K562 (cell line): ENCODE data around the gene FMO1.
A peak's percentile ranks its signal among the peaks of the same experiment; 100 is the strongest.

Experiments used
- FOS ChIP-seq: IDR thresholded peaks from 3 replicates; pipeline ENCODE4 v1.6.1; 2011; ENCODE audit not compliant: insufficient read length; ENCODE audit errors: extremely low read depth
- GTF2B ChIP-seq: IDR thresholded peaks from 2 replicates; pipeline ENCODE4 v1.6.1; 2011; ENCODE audit not compliant: insufficient read length; ENCODE audit errors: extremely low read depth
- HMBOX1 ChIP-seq: sonication (generic); IDR thresholded peaks from 2 replicates; pipeline ENCODE4 v1.6.1; 2016
- PHF20 ChIP-seq: fragments of 450-650 bp; IDR thresholded peaks from 2 replicates; pipeline ENCODE4 v1.6.1; 2018; ENCODE audit not compliant: partially characterized antibody
- RAD21 ChIP-seq, 2 experiments: fragments of 250-450 bp in 1 of 2; fragments of 450-650 bp in 1 of 2; sonication (Bioruptor Pico) in 1 of 2; formaldehyde crosslinking in 1 of 2; IDR thresholded peaks in 1 of 2; conservative IDR thresholded peaks in 1 of 2; 2 replicates each; pipeline versions ENCODE4 v1.4.0 to v1.8.0; 2020 to 2022; ENCODE audit warnings: mild to moderate bottlenecking in 2 of 2, moderate library complexity in 1 of 2
- TF ChIP-seq, protein P1 (sequence below): sonication (generic); formaldehyde crosslinking; IDR thresholded peaks from 2 replicates; pipeline ENCODE4 v1.8.1; 2022; ENCODE audit warnings: missing genetic modification reagents
- TF ChIP-seq, protein P2 (sequence below): fragments of 150-350 bp; conservative IDR thresholded peaks from 2 replicates; pipeline ENCODE4 v1.6.1; 2014; ENCODE audit warnings: low read length

DNA sequence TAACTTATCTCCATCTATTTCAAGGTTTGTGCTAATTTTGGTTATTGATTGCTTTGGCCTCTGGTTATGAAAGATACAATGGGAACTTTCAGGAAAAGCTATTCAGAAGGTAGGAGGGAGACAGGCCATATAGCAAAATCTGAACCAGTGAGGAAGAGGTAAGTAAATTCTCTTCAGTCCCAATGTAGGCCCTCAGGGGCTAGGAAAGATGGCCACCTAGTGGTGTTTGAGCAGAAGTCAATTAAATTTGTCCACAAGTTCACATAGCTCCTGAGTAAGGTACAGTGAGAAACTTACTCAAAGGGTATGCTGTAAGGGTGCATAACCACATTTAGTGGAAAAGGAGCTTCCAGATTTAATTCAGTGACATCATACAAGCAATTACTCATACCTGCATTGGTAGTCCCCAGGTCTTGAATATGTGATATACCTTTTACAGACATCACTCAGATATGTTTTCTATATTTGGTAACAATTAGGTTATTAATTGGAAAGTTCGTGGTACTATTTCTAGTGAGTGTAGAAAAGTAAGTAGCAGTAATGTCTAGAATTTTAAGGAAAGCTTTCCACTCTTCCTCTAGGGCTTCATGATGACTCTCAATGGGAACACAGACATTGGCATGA, 21.4 kb upstream of the FMO1 start:
- TF ChIP-seq, protein P1, sequence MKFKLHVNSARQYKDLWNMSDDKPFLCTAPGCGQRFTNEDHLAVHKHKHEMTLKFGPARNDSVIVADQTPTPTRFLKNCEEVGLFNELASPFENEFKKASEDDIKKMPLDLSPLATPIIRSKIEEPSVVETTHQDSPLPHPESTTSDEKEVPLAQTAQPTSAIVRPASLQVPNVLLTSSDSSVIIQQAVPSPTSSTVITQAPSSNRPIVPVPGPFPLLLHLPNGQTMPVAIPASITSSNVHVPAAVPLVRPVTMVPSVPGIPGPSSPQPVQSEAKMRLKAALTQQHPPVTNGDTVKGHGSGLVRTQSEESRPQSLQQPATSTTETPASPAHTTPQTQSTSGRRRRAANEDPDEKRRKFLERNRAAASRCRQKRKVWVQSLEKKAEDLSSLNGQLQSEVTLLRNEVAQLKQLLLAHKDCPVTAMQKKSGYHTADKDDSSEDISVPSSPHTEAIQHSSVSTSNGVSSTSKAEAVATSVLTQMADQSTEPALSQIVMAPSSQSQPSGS (CRISPR knock-in tag), result no peak
- TF ChIP-seq RAD21 (CRISPR knock-in tag; conservative IDR thresholded peaks at IDR 0.05 in 1 of 2, IDR thresholded peaks at IDR 0.05 in 1 of 2) (peak; percentile 41 to 65; a peak in 3 of 4 replicates), FOS (no peak), PHF20 (no peak), GTF2B (no peak), HMBOX1 (no peak)
- TF ChIP-seq, protein P2, sequence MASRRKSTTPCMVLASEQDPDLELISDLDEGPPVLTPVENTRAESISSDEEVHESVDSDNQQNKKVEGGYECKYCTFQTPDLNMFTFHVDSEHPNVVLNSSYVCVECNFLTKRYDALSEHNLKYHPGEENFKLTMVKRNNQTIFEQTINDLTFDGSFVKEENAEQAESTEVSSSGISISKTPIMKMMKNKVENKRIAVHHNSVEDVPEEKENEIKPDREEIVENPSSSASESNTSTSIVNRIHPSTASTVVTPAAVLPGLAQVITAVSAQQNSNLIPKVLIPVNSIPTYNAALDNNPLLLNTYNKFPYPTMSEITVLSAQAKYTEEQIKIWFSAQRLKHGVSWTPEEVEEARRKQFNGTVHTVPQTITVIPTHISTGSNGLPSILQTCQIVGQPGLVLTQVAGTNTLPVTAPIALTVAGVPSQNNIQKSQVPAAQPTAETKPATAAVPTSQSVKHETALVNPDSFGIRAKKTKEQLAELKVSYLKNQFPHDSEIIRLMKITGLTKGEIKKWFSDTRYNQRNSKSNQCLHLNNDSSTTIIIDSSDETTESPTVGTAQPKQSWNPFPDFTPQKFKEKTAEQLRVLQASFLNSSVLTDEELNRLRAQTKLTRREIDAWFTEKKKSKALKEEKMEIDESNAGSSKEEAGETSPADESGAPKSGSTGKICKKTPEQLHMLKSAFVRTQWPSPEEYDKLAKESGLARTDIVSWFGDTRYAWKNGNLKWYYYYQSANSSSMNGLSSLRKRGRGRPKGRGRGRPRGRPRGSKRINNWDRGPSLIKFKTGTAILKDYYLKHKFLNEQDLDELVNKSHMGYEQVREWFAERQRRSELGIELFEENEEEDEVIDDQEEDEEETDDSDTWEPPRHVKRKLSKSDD, result no peak
